Liver (tissue), 10 donors: ENCODE measurements around the gene SUCO. TPM values are rescaled to one million over a fixed set of nuclear protein-coding genes. Genes with fewer than 3 reads are reported as not detected.

Experiments used
- DNase-seq: peaks from one replicate; pipeline ENCODE4 v3.0.0-alpha.2; 2017; ENCODE audit warnings: low spot score
- H3K27ac ChIP-seq, 2 donors: one replicate each; pipeline ENCODE4 v1.7.0; 2013; ENCODE audit warnings: inconsistent platforms in 2 of 2, low read length in 2 of 2, control low read depth in 1 of 2, low read depth in 1 of 2, mild to moderate bottlenecking in 1 of 2
- H3K27me3 ChIP-seq, 4 donors: one replicate each; pipeline versions ENCODE4 v1.6.1 to v1.7.0; 2013; ENCODE audit warnings: low read length in 3 of 4, inconsistent platforms in 1 of 4, mild to moderate bottlenecking in 1 of 4, moderate library complexity in 1 of 4; ENCODE audit not compliant: control insufficient read depth in 4 of 4, insufficient read depth in 4 of 4
- H3K36me3 ChIP-seq, 4 donors: one replicate each; pipeline versions ENCODE4 v1.6.1 to v1.7.0; 2013; ENCODE audit warnings: low read length in 3 of 4, mild to moderate bottlenecking in 3 of 4, low read depth in 1 of 4, moderate library complexity in 1 of 4; ENCODE audit not compliant: control insufficient read depth in 4 of 4, insufficient read depth in 3 of 4
- H3K4me1 ChIP-seq, 4 donors: one replicate each; pipeline versions ENCODE4 v1.6.1 to v1.7.0; 2013; ENCODE audit warnings: low read length in 3 of 4, mild to moderate bottlenecking in 3 of 4, moderate library complexity in 1 of 4; ENCODE audit not compliant: control insufficient read depth in 4 of 4, insufficient read depth in 4 of 4
- H3K4me3 ChIP-seq, 3 donors: one replicate each; pipeline versions ENCODE4 v1.6.1 to v1.7.0; 2013; ENCODE audit warnings: low read length in 3 of 3, control low read depth in 1 of 3, low read depth in 1 of 3, mild to moderate bottlenecking in 1 of 3
- H3K9ac ChIP-seq, 2 donors: one replicate each; pipeline ENCODE4 v1.7.0; 2013; ENCODE audit warnings: low read length in 2 of 2, mild to moderate bottlenecking in 2 of 2, moderate library complexity in 2 of 2, control low read depth in 1 of 2, low read depth in 1 of 2
- H3K9me3 ChIP-seq, 4 donors: one replicate each; pipeline versions ENCODE4 v1.6.1 to v1.7.0; 2013; ENCODE audit warnings: low read length in 3 of 4; ENCODE audit not compliant: control insufficient read depth in 4 of 4
- EGR1 ChIP-seq, 2 donors: IDR thresholded peaks; 2 replicates each; pipeline ENCODE4 v1.6.1; 2016 to 2018; ENCODE audit warnings: antibody characterized with exemption in 2 of 2, low read depth in 2 of 2
- FOXA1 ChIP-seq: IDR thresholded peaks from 2 replicates; pipeline ENCODE4 v1.6.1; 2016; ENCODE audit warnings: antibody characterized with exemption
- FOXA2 ChIP-seq: IDR thresholded peaks from 2 replicates; pipeline ENCODE4 v1.6.1; 2016; ENCODE audit warnings: antibody characterized with exemption
- GABPA ChIP-seq, 2 donors: IDR thresholded peaks in 1 of 2; conservative IDR thresholded peaks in 1 of 2; 2 replicates each; pipeline ENCODE4 v1.6.1; 2016; ENCODE audit warnings: antibody characterized with exemption in 2 of 2, mild to moderate bottlenecking in 1 of 2, moderate library complexity in 1 of 2
- SP1 ChIP-seq: IDR thresholded peaks from 2 replicates; pipeline ENCODE4 v1.6.1; 2018; ENCODE audit warnings: antibody characterized with exemption, mild to moderate bottlenecking
- YY1 ChIP-seq: IDR thresholded peaks from 2 replicates; pipeline ENCODE4 v1.6.1; 2016; ENCODE audit warnings: antibody characterized with exemption, mild to moderate bottlenecking
- ZBTB33 ChIP-seq: IDR thresholded peaks from 2 replicates; pipeline ENCODE4 v1.6.1; 2016; ENCODE audit warnings: antibody characterized with exemption
- WGBS: extraction: QIAGEN DNeasy Blood & Tissue Kit; methylation state at CpG from one replicate; pipeline ENCODE4 v1.1.7; 2013; 5-methylcytosine and 5-hydroxymethylcytosine counted together
- polyA plus RNA-seq, 2 donors: library from polyadenylated mRNA; stranded (reverse) in 1 of 2; unstranded in 1 of 2; fragments of 200-250 nt in 1 of 2; fragments of >200 nt in 1 of 2; fragmentation: Nextera tagmentation in 1 of 2; extraction: Ambion mirVana in 1 of 2; gene quantifications; one replicate each; pipeline versions ENCODE4 v1.2.1 to v1.2.3, GENCODE V29; 2013 to 2015
- small RNA-seq: library from RNA; depleted of rRNA; stranded (forward); fragments of <200 nt; gene quantifications from one replicate; pipeline ENCODE3, GENCODE V24; 2014
- total RNA-seq, 2 donors: library from RNA; depleted of rRNA; stranded (reverse); fragments of >200 nt; gene quantifications; one replicate each; pipeline ENCODE4 v1.2.3, GENCODE V29; 2014
- donor health status: healthy.
- donor health status: healthy.
- donor health status: healthy.
- donor health status: healthy.
- donor health status: healthy.

SUCO gene
- total and polyA plus RNA-seq, 4 donors, result 2.8 to 38.1 (median 8.5) TPM

GRCh38 chr1:172658871-172659453 is 126.0 kb downstream of the SUCO start, which contains the start of gene FASLG:
Gene FASLG (plus strand): TSS chr1:172659103. CDS start chr1:172659202, 99 bp downstream.
- no peaks in the 10 kb centered on the region for H3K27me3 ChIP-seq
- TF ChIP-seq ZBTB33, result no peak
- TF ChIP-seq EGR1 (IDR thresholded peaks at IDR 0.05; ENCODE audit: low read depth in 2 of 2), result no peak
- TF ChIP-seq FOXA2, result no peak
- no peak for TF ChIP-seq SP1
- no peak for DNase-seq
- peaks cover 0 to 5% (median 0%) of the 10 kb centered on the region in 4 donors for H3K9me3 ChIP-seq
- H3K9ac ChIP-seq, result no peak within 1 kb of the TSS
- H3K4me3 ChIP-seq, result peak within 1 kb of the TSS in 1 of 3 donors; percentile 19
- peak within 1 kb of the TSS in 1 of 2 donors; percentile 9 for H3K27ac ChIP-seq
- H3K36me3 ChIP-seq, result no peaks in the 10 kb centered on the region
- WGBS, result 93% methylated on average over 11 of the region's 11 CpGs
- H3K4me1 ChIP-seq, result no peaks in the 10 kb centered on the region

GRCh38 chr1:172661107-172661506 is 128.2 kb downstream of the SUCO start:
- Histone ChIP-seq H3K9ac (no peak overlapping the region), H3K4me3 (no peak overlapping the region), H3K9me3 (peaks cover 0 to 5% (median 0%) of the 10 kb centered on the region in 4 donors), H3K27me3 (no peaks in the 10 kb centered on the region), H3K4me1 (no peaks in the 10 kb centered on the region), H3K27ac (no peak overlapping the region), H3K36me3 (no peaks in the 10 kb centered on the region)
- no peak for DNase-seq
- TF ChIP-seq YY1, result no peak
- TF ChIP-seq FOXA1, result no peak
- no peak for TF ChIP-seq GABPA (IDR thresholded peaks at IDR 0.05 in 1 of 2, conservative IDR thresholded peaks at IDR 0.05 in 1 of 2)
- TF ChIP-seq ZBTB33, result no peak
- TF ChIP-seq SP1, result no peak
- 68% methylated on average over 3 of the region's 3 CpGs for WGBS

Small RNA genes within 50 kb of the gene (small RNA-seq; reads per million reads assigned to genes)
- gene RNU6-693P, result not detected

Other genes with a start within 250 kb of the SUCO start
- gene C1orf105, start 112.5 kb upstream of the SUCO start, total RNA-seq, result not detected
- gene C1orf105, start 112.5 kb upstream of the SUCO start, polyA plus RNA-seq, result under 1 TPM in 1 of 2 donors, not detected in 1; 0.16 TPM
- 10 to 100 TPM; 10.5 to 18.4 TPM for gene PIGC, start 89.1 kb upstream of the SUCO start, total RNA-seq
- gene PIGC, start 89.1 kb upstream of the SUCO start, polyA plus RNA-seq, result 10 to 100 TPM in 1 of 2 donors, 1 to 10 TPM in 1; 8.6 to 16.0 TPM
- gene FASLG, start 126.0 kb downstream of the SUCO start, total RNA-seq, result under 1 TPM; 0.33 to 0.61 TPM
- under 1 TPM; 0.14 to 0.26 TPM for gene FASLG, start 126.0 kb downstream of the SUCO start, polyA plus RNA-seq